Stimulated activated CD4-positive, alpha-beta T cell treated with anti-CD3 and anti-CD28 coated beads, Interleukin-12 subunit alpha, Interleukin-12 subunit beta, amount 100 ng/mL, for 24 hours (primary cell): ENCODE measurements around the gene SLC35E4.
"Not testable (repeated sequence)": the region's sequence is repeated elsewhere in the genome, so short reads cannot be mapped to it uniquely, and the experiment has no call there.

ENCODE experiments used
- DNase-seq, 2 experiments: peaks; one replicate each; pipeline ENCODE4 v3.0.0-alpha.2; 2020; ENCODE audit warnings: low read depth in 2 of 2

SLC35E4 gene

DNA sequence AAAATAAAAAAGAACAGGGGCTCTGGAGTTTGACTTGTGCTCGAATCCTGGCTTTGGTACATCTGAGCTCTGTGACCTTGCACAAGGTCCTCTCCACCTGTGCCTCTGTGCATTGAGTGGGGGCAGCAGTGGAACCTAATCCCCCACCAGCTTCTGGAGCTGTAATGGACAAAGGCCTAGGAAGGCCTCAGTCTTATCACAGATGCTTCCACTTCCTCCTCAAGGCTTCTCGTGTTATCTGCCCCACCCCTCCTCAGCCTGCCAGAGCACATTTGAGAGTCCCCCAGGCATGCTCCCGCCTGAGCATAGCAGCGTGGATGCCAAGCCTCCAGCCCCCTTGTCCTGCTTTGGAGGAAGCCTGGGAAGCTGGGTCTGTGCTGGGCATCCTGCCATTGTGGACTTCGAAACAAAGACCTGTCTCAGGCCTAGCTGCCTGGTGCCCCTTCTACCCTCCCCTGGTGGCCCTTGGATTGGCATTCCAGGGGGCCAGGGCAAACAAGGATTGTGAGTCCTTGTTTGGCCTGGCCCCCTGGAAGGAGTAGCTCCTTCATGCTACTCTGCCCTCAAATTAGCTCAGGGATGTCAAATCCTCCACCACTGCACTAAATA, 15.0 kb downstream of the SLC35E4 start:
- DNase-seq = no peak

- DNase-seq = no peak
Observed at GRCh38 chr22:30652852-30653251, 17.3 kb downstream of the SLC35E4 start.

- DNase-seq = no peak
Observed at GRCh38 chr22:30654361-30654760, 18.8 kb downstream of the SLC35E4 start.

DNA sequence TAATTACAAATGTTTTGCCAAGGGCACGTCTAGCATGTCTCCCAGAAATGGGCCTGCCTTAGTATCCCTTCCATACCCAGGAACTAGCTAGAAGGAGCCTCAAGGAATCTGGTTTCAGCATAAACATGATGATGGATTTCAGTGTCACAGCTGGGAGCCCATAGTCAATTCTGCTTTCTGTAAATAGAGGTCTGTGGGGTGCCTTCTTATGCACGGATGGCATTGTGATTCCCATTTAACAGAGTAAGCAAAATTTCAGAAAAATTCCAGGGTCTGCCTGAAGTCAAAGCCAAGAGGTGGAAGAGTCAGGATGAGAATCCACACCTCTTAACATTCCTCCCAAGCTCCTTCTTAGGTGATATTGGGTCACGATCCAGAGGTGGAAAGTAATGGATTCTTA, 20.0 kb downstream of the SLC35E4 start:
- no peak for DNase-seq

DNA sequence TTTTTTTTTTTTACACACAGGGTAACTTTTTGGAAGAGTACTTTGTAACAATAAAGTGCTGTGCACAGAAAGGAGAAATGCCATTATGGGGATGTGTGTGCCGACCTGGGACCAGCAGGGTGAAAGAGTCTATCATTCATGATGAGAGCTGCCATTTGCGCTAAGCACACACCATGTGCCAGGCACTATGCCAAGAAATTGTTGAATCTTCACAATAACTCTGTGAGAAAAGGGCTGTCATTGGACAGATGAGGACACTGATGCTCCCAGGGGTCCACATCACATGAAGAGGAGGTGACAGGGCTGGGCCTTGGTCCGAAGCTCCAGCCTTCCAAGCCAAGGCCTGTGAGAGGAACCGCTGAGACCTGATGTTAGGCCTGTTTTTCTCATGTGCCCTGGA, 26.5 kb downstream of the SLC35E4 start:
- no peak for DNase-seq

GRCh38 chr22:30664798-30665197, 29.2 kb downstream of the SLC35E4 start:
- no peak for DNase-seq

- DNase-seq = no peak
Observed at GRCh38 chr22:30665266-30665665, 29.7 kb downstream of the SLC35E4 start.

- no peak for DNase-seq
Observed at GRCh38 chr22:30665786-30666185, 30.2 kb downstream of the SLC35E4 start.

DNA sequence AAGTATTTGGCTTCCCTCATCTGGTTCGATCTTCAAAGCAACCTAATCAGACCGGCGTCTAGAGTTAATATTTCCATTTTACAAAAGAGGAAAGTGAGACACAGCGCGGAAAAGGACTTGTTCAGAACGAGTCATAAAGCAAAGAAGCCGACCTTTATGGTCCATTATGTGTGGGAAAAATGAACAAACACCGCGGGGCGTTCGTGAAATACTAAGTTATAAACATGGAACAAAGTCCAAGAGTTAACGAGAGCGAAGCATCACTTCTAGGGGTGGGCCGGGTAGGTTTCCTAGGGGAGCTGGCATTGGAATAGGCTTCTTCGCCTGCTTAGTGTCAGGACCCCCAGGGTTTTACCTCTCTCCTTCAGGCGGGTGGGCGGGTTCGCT, 31.5 kb downstream of the SLC35E4 start:
- DNase-seq = no peak

DNA sequence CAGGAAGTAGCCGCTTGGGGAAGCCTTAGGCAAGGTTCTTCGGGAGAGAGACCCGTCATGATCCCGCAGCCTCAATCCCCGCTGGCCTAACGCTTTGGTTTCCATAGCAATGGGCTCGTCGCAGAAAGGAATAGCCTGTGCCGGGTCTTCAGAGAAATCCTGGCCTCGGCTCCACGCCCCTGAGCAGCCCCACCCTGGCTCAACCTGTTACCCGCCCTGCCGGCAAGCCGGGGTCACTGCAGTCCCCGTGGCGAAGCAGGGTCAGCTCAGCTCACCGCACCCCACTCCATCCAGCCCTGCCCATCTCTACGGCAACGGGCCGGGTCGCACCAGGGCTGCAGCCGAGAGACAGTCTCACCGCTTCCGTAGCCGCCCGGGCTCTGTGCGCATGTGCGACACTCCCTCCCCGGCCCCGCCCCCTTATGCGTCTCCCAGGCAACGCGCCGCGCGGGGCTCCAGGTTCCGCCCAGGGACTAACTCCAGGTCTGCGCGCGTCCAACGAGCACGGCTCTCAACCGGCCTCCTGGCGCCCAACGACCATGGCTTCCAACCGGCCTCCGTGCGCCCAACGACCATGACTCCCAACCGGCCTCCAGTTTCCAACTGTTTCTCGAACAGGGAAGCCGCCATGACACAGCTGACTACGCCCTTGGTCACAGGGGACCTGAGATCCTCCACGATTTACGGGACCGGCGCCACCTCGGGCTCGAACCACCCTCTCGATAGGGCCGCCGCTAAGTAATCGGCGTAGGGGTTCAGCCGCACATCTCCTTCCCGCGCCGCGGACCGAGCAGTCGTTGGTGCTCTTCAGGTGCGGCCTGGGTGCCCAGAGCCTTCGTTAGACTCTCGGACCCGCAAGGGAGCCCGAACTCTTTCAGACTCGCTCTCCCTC, 32.2 kb downstream of the SLC35E4 start, which contains the start of gene DUSP18:
TSS of gene DUSP18 (minus strand) at position 382 of the 892 bp plus-strand sequence. CDS start 3,872 bp downstream, outside the sequence.
- peak; percentile 92 for DNase-seq

- no peak for DNase-seq
Observed at GRCh38 chr22:30668386-30668710, 32.8 kb downstream of the SLC35E4 start.

GRCh38 chr22:30671071-30671470, 35.5 kb downstream of the SLC35E4 start:
- DNase-seq = no peak

- no peak for DNase-seq
Observed at GRCh38 chr22:30673136-30673535, 37.6 kb downstream of the SLC35E4 start.

- no peak for DNase-seq
Observed at GRCh38 chr22:30674482-30674881, 38.9 kb downstream of the SLC35E4 start.

DNA sequence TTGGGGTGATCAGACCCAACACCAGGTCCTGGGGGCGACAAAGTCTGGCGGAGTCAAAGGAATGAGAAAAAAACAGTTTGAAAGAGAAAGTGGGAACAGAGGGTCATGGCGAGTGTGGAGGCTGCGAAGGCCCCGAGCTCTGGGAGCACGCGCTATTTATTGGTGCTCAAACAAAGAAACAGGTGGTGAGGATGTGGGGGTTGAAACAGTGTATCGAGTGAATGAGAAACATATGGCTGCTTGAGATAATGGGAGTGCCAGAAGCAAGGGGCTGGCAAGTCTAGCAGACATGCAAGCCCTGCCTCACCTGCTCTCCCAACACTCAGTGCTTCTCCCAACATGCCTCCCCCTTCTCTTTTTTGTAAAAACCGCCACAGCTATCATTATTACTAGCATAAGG, 39.9 kb downstream of the SLC35E4 start:
- no peak for DNase-seq

DNA sequence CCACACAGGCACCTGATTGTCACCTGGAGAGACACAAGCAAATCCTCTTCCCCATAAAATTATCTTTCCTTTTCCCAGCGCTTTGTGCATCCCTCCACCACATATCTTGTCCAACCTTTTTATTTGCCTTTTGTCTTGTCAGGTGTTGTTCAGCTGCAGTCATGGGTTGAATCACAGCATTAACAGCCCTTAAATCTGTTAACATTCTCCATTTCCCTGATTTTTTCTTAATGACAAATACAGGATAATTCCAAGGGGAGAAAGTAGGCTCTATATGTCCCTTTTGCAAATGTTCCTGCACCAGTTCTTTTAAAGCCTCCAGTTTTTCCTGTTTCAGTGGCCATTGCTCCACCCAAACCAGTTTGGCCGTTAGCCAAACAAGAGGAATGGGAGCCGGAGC, 41.0 kb downstream of the SLC35E4 start:
- DNase-seq = not testable (repeated sequence)

DNA sequence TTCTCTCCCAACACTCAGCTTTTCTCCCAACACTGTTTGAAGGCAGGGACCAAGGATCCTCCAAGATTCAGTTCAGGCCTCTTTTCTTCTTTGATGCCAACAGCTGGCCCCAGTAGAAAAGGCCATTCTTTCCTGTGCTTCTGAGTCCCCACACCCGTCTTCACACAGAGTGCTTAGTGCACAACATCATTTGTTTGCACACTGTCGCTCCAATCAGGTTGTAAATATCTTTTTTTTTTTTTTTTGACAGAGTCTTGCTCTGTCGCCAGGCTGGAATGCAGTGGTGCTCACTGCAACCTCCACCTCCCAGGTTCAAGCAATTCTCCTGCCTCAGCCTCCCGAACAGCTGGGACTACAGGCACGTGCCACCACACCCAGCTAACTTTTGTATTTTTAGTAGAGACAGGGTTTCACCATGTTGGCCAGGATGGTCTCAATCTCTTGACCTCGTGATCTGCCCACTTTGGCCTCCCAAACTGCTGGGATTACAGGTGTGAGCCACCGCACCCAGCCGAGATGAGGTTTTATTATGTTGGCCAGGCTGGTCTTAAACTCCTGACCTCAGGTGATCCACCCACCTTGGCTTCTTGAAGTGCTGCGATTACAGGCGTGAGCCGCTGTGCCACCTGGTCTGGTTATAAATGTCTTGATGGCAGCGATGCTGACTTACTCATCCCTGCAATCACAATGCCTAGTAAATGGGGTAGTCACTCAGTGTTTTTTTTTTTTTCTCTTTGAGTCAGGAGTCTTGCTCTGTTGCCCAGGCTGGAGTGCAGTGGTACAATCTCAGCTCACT, 44.5 kb downstream of the SLC35E4 start:
- not testable (repeated sequence) for DNase-seq

DNA sequence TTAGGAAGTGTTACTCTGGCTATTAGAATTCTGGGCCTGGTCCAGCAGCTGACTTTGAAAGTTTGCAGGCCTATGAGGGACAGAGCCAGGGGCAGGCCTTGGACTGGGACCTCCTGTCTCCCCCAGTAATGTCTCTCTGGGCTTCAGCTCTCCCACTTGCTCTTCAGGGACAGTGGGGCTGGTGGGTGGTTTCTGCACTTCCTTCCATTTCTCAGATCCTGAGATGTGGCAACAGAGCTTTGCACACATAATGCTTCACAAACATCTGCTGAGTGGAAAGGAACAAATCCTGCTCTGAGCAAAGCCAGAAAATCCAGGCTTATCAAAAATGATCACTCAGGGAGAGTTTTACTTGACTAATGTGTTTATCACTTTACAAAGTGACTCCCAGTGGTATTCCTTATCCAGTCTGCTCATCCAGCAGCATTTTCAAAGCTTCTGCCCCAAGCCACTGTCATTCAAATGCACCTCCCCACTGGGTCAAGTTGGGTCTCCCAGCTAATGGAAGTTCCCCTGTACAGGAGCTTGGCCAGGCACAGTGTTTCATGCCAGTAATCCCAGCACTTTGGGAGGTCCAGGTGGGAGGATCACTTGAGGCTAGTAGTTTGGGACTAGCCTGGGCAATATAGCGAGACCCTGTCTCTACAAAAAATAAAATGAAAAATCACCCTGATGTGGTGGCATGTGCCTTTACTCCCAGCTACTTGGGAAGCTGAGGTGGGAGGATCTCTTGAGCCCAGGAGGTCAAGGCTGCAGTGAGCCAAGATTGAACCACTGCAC, 45.6 kb downstream of the SLC35E4 start:
- no peak for DNase-seq

DNA sequence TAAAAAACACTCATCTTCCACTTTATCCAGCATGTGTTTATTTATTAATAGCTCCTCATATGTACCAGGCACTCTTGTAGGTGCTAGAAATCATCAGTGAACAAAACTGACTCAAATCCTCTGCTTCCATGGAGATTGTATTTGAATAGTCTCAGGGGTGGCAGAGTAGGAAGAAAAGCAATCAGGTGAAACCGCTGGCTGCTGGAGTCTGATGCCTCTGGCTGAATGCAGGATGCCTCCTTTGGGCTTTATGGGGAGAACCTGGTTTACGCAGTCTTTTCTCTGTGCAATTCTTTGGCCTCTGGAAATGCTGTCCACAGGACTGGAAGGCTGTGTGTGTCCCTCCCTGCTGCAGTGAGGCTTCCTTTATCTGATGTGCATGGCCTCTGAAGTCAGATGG, 46.2 kb downstream of the SLC35E4 start:
- no peak for DNase-seq

- no peak for DNase-seq
Observed at GRCh38 chr22:30685178-30685577, 49.6 kb downstream of the SLC35E4 start.

DNA sequence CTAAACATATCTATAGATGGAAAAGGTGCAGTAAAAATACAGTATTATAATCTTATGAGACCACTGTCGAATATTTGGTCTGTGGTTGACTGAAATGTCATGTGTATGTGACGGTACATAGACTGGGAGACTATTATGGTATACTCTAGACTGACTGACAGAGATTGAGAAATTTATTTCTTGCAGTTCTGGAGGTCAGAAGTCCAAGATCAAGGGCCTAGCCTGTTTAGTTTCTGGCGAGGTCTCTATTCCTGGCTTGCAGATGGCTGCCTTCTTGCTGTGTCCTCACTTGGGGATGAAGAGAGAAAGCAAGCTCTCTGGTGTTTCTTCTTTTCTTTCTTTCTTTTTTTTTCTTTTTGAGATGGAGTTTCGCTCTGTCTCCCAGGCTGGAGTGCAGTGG, 51.8 kb downstream of the SLC35E4 start:
- no peak for DNase-seq

DNA sequence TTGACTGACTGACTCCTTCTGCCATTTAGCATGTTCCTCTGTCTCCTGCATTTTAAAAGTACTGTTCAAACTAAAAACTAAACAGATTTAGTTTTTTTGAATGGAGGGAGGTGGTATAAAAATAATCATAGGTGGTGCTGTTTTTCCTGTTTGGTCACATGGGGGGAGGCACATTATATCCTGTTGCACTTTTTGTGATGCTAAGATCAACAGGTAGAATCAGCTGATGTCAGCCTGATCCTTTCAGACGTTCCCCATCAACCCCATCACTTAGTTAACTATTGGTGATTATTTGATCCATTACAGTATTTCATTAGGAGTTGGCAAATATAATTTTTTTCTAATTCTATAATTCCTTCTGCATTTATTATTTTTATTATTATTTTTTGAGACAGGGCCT, 54.0 kb downstream of the SLC35E4 start:
- DNase-seq = no peak
